G401 (cell line): ENCODE results near the gene SNX32. TPM values are rescaled to one million over a fixed set of nuclear protein-coding genes. Genes with fewer than 3 reads are reported as not detected.
A peak's percentile ranks its signal among the peaks of the same experiment; 100 is the strongest.
"Not testable (repeated sequence)": the region's sequence is repeated elsewhere in the genome, so short reads cannot be mapped to it uniquely, and the experiment has no call there.

Experiments used
- DNase-seq: peaks from one replicate; pipeline ENCODE4 v3.0.0-alpha.2; 2015; ENCODE audit warnings: low spot score
- in situ Hi-C: cut with HindIII; loops from 2 replicates; pipeline ENCODE4 v1.10.0; 2016; ENCODE audit warnings: low sequenced_read_pairs, mixed read lengths
- total RNA-seq: library from RNA; depleted of rRNA; stranded (reverse); fragments of >200 nt; shearing (Covaris generic); gene quantifications from 2 replicates; pipeline ENCODE4 v1.2.3, GENCODE V29; 2014

SNX32 gene
- total RNA-seq, 1 experiment from 2014 or later: not detected

GRCh38 chr11:65880027-65880426 lies 46.3 kb downstream of the SNX32 start:
- no peak for DNase-seq
- in situ Hi-C loops: no loop called here

GRCh38 chr11:65880844-65881421 lies 47.2 kb downstream of the SNX32 start:
- no peak for DNase-seq
- in situ Hi-C loops: no loop called here

GRCh38 chr11:65882120-65883057 lies 48.6 kb downstream of the SNX32 start:
- in situ Hi-C loops: no loop called here
- no peak for DNase-seq

- in situ Hi-C loops: no loop called here
- DNase-seq: no peak
Measured at GRCh38 chr11:65883058-65883761, 49.4 kb downstream of the SNX32 start.

- DNase-seq: no peak
- in situ Hi-C loops: no loop called here
Measured at GRCh38 chr11:65883786-65884715, 50.3 kb downstream of the SNX32 start.

GRCh38 chr11:65884716-65885092 lies 50.9 kb downstream of the SNX32 start:
- peak; percentile 81 for DNase-seq
- in situ Hi-C loops: no loop called here

- no peak for DNase-seq
- in situ Hi-C loops: no loop called here
Measured at GRCh38 chr11:65885231-65885630, 51.5 kb downstream of the SNX32 start.

GRCh38 chr11:65885808-65886536 lies 52.2 kb downstream of the SNX32 start:
- DNase-seq: no peak
- in situ Hi-C loops: no loop called here

- in situ Hi-C loops: no loop called here
- peak; percentile 37 for DNase-seq
Measured at GRCh38 chr11:65886826-65887722, 53.3 kb downstream of the SNX32 start.

- DNase-seq: no peak
- in situ Hi-C loops: no loop called here
Measured at GRCh38 chr11:65887723-65888162, 54.0 kb downstream of the SNX32 start.

- DNase-seq: peak; percentile 98
- in situ Hi-C loops: no loop called here
Measured at GRCh38 chr11:65888163-65888814, 54.5 kb downstream of the SNX32 start, which contains the start of gene FIBP. TSS of gene FIBP (minus strand) at chr11:65888471. CDS start at chr11:65888418, 53 bp downstream.

- DNase-seq: peak; percentile 98
Measured at GRCh38 chr11:65890324-65891218, 56.8 kb downstream of the SNX32 start, which contains the start of gene CCDC85B. TSS of gene CCDC85B (plus strand) at chr11:65890673. CDS start at chr11:65890784, 111 bp downstream.

GRCh38 chr11:65891219-65892136 lies 57.7 kb downstream of the SNX32 start:
- peak; percentile 32 for DNase-seq
- in situ Hi-C loops: no loop called here

More at GRCh38 chr11:65890324-65891218, 56.8 kb downstream of the SNX32 start, which contains the start of gene CCDC85B:
- in situ Hi-C loops: no loop called here

- in situ Hi-C loops: not testable (repeated sequence)
Measured at GRCh38 chr11:65892137-65892540, 58.4 kb downstream of the SNX32 start.

More at GRCh38 chr11:65892137-65892540, 58.4 kb downstream of the SNX32 start:
- DNase-seq: peak; percentile 40
